ENCODE results near the gene QPCT. TPM values are rescaled to one million over a fixed set of nuclear protein-coding genes. Genes with fewer than 3 reads are reported as not detected.

Gene QPCT
- total and polyA plus RNA-seq, 2 of the 4 experiments (the other 2 are of a cell fraction) = 1.9 to 2.2 TPM

DNA sequence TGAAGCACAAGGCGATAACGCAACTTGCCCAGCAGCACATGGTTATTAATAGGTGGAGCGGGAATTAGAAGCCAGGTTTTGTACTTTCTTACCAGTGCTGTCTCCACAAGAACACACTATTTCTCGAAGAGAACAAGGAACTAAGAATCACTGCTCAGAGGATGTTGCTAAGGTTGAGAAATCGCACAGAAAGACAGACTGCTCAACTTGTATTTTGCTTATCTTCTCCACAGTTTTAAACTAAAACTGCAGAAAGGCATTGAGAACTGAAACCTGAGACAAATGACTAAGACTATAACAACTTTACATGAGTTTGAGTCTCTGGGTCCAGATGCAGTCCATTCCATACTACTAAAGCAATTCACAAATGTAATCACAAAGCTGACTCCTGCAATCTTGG lies 26.0 kb upstream of the QPCT start:
- TF ChIP-seq MAFK (IDR thresholded peaks at IDR 0.05; ENCODE audit: low read depth, low read length) = peak; percentile 40; the same call in 1 of the 2 replicates
- TF ChIP-seq POLR2A (IDR thresholded peaks at IDR 0.05; ENCODE audit: low read depth, low read length) = no peak
- TF ChIP-seq CEBPB (IDR thresholded peaks at IDR 0.05; ENCODE audit: low read depth, low read length) = peak; percentile 76
- peak; percentile 78; the same call in 1 of the 2 replicates for TF ChIP-seq FOS (IDR thresholded peaks at IDR 0.05; ENCODE audit: low read depth, low read length)
- peak; percentile 19; the same call in 1 of the 2 replicates for TF ChIP-seq MXI1 (IDR thresholded peaks at IDR 0.05; ENCODE audit: borderline replicate concordance, low read depth, low read length)
- H2BK5ac ChIP-seq (ENCODE audit: low read depth, low read length, poor library complexity, severe bottlenecking) = peak overlapping the region; percentile 94
- peak overlapping the region; percentile 97 for H3K4me2 ChIP-seq (ENCODE audit: low read depth, low read length)
- H4K5ac ChIP-seq (ENCODE audit: low read depth, low read length) = peak overlapping the region; percentile 43; the same call in 1 of the 2 replicates
- peak overlapping the region; percentile 30 for H3K23ac ChIP-seq (ENCODE audit: low read depth, low read length)
- no peak overlapping the region for H2AFZ ChIP-seq (replicated peaks; ENCODE audit: low read length, poor library complexity)
- H3K4me3 ChIP-seq (ENCODE audit: insufficient read depth, low read depth, low read length) = peak overlapping the region; percentile 14; the same call in 1 of the 2 replicates
- H2BK120ac ChIP-seq (ENCODE audit: low read depth, low read length) = peak overlapping the region; percentile 17; the same call in 1 of the 2 replicates
- dilution Hi-C loops (cut with HindIII; ENCODE audit: low sequenced_read_pairs, unreplicated experiment) = no loop called here
- peaks cover 2% of the 10 kb centered on the region for H3K36me3 ChIP-seq (ENCODE audit: control insufficient read depth, insufficient read depth, low read length)
- no peak overlapping the region for H2BK20ac ChIP-seq (ENCODE audit: low read depth, low read length)
- H2AK9ac ChIP-seq (replicated peaks; ENCODE audit: low read depth, low read length, poor library complexity) = no peak overlapping the region
- H3K14ac ChIP-seq (replicated peaks; ENCODE audit: low read depth, low read length) = peak overlapping the region; percentile 55; the same call in 1 of the 2 replicates
- H4K20me1 ChIP-seq (ENCODE audit: insufficient read depth, low read length) = peaks cover 8% of the 10 kb centered on the region; the same call in 1 of the 2 replicates
- in situ Hi-C loops (cut with MboI; ENCODE audit: low sequenced_read_pairs) = no loop called here
- WGBS, 2 experiments (ENCODE audit: extremely low coverage in 2 of 2, insufficient read length in 1 of 2) = no CpG with 5 or more reads among the region's 5 CpGs
- no peaks in the 10 kb centered on the region for H3K27me3 ChIP-seq (ENCODE audit: control insufficient read depth, insufficient read depth, low read length)
- no peaks in the 10 kb centered on the region for H3K9me3 ChIP-seq (ENCODE audit: control insufficient read depth, insufficient read depth, low read length)
- peak overlapping the region in 1 of 2 experiments; percentile 59; a peak in 2 of 4 replicates for H4K8ac ChIP-seq (ENCODE audit: low read depth in 2 of 2, low read length in 2 of 2)
- peaks cover 6% of the 10 kb centered on the region for H3K4me1 ChIP-seq (ENCODE audit: control insufficient read depth, insufficient read depth, low read length)
- peak overlapping the region; percentile 55; the same call in 1 of the 2 replicates for H3K9ac ChIP-seq (ENCODE audit: low read depth, low read length)
- BruUV-seq (replicated peaks) = no TSS peak
- ChIA-PET CTCF (interaction anchor here (1.0 kb wide), 1 partner anchor 11 kb away, joined by 3 read pairs; no protein-coding TSS in a partner anchor), POLR2A (ENCODE audit: unreplicated experiment) (no interaction called here)
- ATAC-seq (ENCODE audit: low read depth) (peak; percentile 91), DNase-seq (peak; percentile 96)
- H3K9me1 ChIP-seq (ENCODE audit: insufficient read depth, low read length) = 0 out of 2 replicates have a peak, but pooled peaks cover 3% of the 10 kb centered on the region
- peak overlapping the region; percentile 29; the same call in 1 of the 2 replicates for H3K4ac ChIP-seq (ENCODE audit: low read depth, low read length)
- 0 out of 2 replicates have a peak overlapping the region, but pooled peaks have one; percentile 37 for H3K56ac ChIP-seq (ENCODE audit: extremely low read depth, insufficient read depth, low read length)
- no peak overlapping the region for H2BK15ac ChIP-seq (ENCODE audit: low read depth, low read length)
- intact Hi-C loops (cut with micrococcal nuclease) = loop anchor here (2.0 kb wide), 1 partner anchor 88 kb away; the partner anchor contains the start of genes CEBPZ and NDUFAF7
- H3K79me1 ChIP-seq (ENCODE audit: low read depth in 1 of 2, low read length in 2 of 2) = peaks cover 29 to 56% of the 10 kb centered on the region in 2 experiments
- H2AK5ac ChIP-seq (ENCODE audit: low read depth, low read length) = no peak overlapping the region
- peak overlapping the region; percentile 81 for H3K27ac ChIP-seq (ENCODE audit: insufficient read depth, low read length)
- no peak overlapping the region; the same call in 1 of the 2 replicates for H4K91ac ChIP-seq (ENCODE audit: insufficient read depth, low read depth, low read length)
- peak overlapping the region; percentile 85; the same call in 1 of the 2 replicates for H3K18ac ChIP-seq (ENCODE audit: low read depth, low read length)

Data from IMR-90 (cell line).